Stimulated activated CD4-positive, alpha-beta T cell treated with anti-CD3 and anti-CD28 coated beads, Interleukin-2, amount 100 ng/mL, for 24 hours (primary cell): ENCODE results near the gene CCDC122.

Experiments
- DNase-seq, 2 donors: peaks; one replicate each; pipeline ENCODE4 v3.0.0-alpha.2; 2020

The CCDC122 gene

GRCh38 chr13:43799191-43799590 is 80.3 kb downstream of the CCDC122 start:
- no peak for DNase-seq

- no peak for DNase-seq
These were observed 81.7 kb downstream of the CCDC122 start for GRCh38 chr13:43797869-43798268.

GRCh38 chr13:43797159-43797558 is 82.4 kb downstream of the CCDC122 start:
- no peak for DNase-seq

- DNase-seq = no peak
These were observed 85.1 kb downstream of the CCDC122 start for GRCh38 chr13:43794416-43794815.

GRCh38 chr13:43792076-43792881 is 87.3 kb downstream of the CCDC122 start:
- no peak for DNase-seq

GRCh38 chr13:43787997-43788396 is 91.5 kb downstream of the CCDC122 start:
- no peak for DNase-seq

GRCh38 chr13:43787518-43787891 is 92.0 kb downstream of the CCDC122 start:
- DNase-seq = no peak

- DNase-seq = peak; percentile 26 to 54
These were observed 92.6 kb downstream of the CCDC122 start, which contains the start of gene ENOX1 for GRCh38 chr13:43786766-43787517. ENOX1 (minus strand) TSS chr13:43786972.

- no peak for DNase-seq
These were observed 93.1 kb downstream of the CCDC122 start for GRCh38 chr13:43786472-43786765.
